Effector memory CD8-positive, alpha-beta T cell (primary cell): ENCODE results near the gene SMOC2.

ENCODE experiments used
- ATAC-seq: fragments of 150-1000 bp; cut with Tn5 transposase; replicated peaks from 2 replicates; pipeline ENCODE4 v1.10.0; 2021; ENCODE audit warnings: mild to moderate bottlenecking, moderate library complexity
- DNase-seq, 3 experiments: peaks; one replicate each; pipeline ENCODE4 v3.0.0; 2021
- H3K27ac Mint-ChIP-seq, 2 donors: one replicate each; pipeline ENCODE4 v1.8.0; 2022; ENCODE audit warnings: mild to moderate bottlenecking in 2 of 2, mixed read lengths in 2 of 2, moderate library complexity in 2 of 2
- H3K27me3 Mint-ChIP-seq, 2 donors: one replicate each; pipeline ENCODE4 v1.8.0; 2022; ENCODE audit warnings: mixed read lengths in 2 of 2
- H3K36me3 Mint-ChIP-seq: one replicate; pipeline ENCODE4 v1.8.0; 2022; ENCODE audit warnings: mild to moderate bottlenecking, moderate library complexity, mixed read lengths; ENCODE audit not compliant: insufficient read depth
- H3K4me1 Mint-ChIP-seq, 2 donors: one replicate each; pipeline ENCODE4 v1.8.0; 2022; ENCODE audit warnings: low read depth in 2 of 2, mixed read lengths in 2 of 2
- H3K4me3 Mint-ChIP-seq, 2 donors: one replicate each; pipeline ENCODE4 v1.8.0; 2022; ENCODE audit warnings: mild to moderate bottlenecking in 2 of 2, mixed read lengths in 2 of 2, moderate library complexity in 2 of 2
- H3K9me3 Mint-ChIP-seq, 2 donors: one replicate each; pipeline ENCODE4 v1.8.0; 2022; ENCODE audit warnings: mixed read lengths in 2 of 2

The SMOC2 gene

DNA sequence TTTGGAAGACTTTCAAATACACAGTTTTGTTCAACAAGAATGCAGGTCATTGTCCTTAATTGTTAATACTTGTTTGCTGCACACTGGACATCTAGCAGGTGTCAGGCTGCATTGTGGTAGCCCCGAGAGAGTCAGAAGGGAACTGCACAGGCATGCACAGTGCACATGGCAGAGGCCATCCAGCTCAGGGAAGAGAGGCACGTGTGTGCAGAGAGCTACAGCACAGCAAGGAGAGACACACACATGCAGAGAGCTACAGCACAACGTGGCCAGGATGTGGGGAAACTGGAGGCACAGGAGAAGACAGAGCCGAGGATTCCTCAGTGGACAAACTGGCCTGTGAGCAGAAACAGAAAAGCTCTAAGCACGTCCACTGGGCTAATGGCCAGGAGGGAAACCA, 272.0 kb downstream of the SMOC2 start:
- DNase-seq, result no peak
- ATAC-seq, result no peak
- no peaks in the 10 kb centered on the region for H3K36me3 Mint-ChIP-seq
- H3K9me3 Mint-ChIP-seq, result no peaks in the 10 kb centered on the region
- H3K4me1 Mint-ChIP-seq, result no peaks in the 10 kb centered on the region
- peaks cover 19 to 28% of the 10 kb centered on the region in 2 donors for H3K27me3 Mint-ChIP-seq
- H3K27ac Mint-ChIP-seq, result no peak overlapping the region
- no peak overlapping the region for H3K4me3 Mint-ChIP-seq

DNA sequence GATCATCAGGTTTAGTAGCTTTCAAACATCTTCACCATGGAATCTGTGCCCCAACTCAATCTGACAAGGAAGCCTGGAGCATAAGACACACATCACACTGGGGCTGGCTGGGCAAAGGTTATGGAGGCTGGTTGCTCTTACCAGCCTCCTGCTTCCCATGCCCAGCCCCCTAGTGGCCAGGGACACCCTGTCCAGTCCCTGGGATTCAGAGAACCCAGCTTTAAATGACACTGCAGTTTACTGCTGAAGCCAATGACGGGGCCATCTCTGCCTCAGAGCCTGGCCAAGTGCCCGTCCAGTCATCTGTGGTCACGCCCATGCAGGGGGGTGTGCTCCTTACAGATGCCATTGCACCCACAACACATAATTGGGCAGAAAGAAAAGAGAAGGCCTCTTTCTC, 272.9 kb downstream of the SMOC2 start:
- H3K27ac Mint-ChIP-seq, result no peak overlapping the region
- peaks cover 18 to 22% of the 10 kb centered on the region in 2 donors for H3K27me3 Mint-ChIP-seq
- no peak overlapping the region for H3K4me3 Mint-ChIP-seq
- ATAC-seq (no peak), DNase-seq (no peak)
- H3K9me3 Mint-ChIP-seq, result no peaks in the 10 kb centered on the region
- no peaks in the 10 kb centered on the region for H3K36me3 Mint-ChIP-seq
- no peaks in the 10 kb centered on the region for H3K4me1 Mint-ChIP-seq

GRCh38 chr6:168714547-168715260, 273.7 kb downstream of the SMOC2 start:
- ATAC-seq (no peak), DNase-seq (no peak)
- Mint-ChIP-seq H3K27me3 (peaks cover 9 to 13% of the 10 kb centered on the region in 2 donors), H3K4me3 (no peak overlapping the region), H3K36me3 (no peaks in the 10 kb centered on the region), H3K27ac (no peak overlapping the region), H3K9me3 (no peaks in the 10 kb centered on the region), H3K4me1 (no peaks in the 10 kb centered on the region)

- no peak overlapping the region for H3K27ac Mint-ChIP-seq
- H3K4me1 Mint-ChIP-seq, result no peaks in the 10 kb centered on the region
- H3K4me3 Mint-ChIP-seq, result no peak overlapping the region
Measured at GRCh38 chr6:168715643-168716481, 274.9 kb downstream of the SMOC2 start.

DNA sequence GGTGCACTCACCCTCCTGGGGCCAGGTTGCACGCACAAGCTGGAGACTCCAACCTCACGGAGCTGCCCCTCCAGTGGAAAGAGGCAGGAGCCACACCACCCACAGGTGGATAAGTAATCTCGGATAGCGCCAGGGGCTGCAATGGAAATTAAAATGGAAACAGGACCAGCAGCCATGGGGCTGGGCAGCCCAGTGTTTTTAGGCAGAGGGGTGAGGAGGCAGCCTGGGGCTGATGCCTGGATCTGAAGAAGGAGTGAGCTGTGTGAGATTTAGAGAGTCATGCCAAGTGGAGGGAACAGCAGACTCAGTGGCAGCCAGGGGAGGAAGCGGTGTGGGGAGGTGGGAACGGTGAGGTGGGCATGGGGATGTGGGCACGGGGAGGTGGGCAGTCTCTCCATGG, 275.6 kb downstream of the SMOC2 start:
- Mint-ChIP-seq H3K4me1 (no peaks in the 10 kb centered on the region), H3K27ac (no peak overlapping the region), H3K27me3 (peaks cover 7 to 8% of the 10 kb centered on the region in 2 donors), H3K4me3 (no peak overlapping the region), H3K36me3 (no peaks in the 10 kb centered on the region), H3K9me3 (no peaks in the 10 kb centered on the region)
- DNase-seq (no peak), ATAC-seq (no peak)

More at GRCh38 chr6:168715643-168716481, 274.9 kb downstream of the SMOC2 start:
- no peak for DNase-seq
- no peaks in the 10 kb centered on the region for H3K36me3 Mint-ChIP-seq
- H3K9me3 Mint-ChIP-seq, result no peaks in the 10 kb centered on the region
- no peak for ATAC-seq
- H3K27me3 Mint-ChIP-seq, result peaks cover 7 to 11% of the 10 kb centered on the region in 2 donors

DNA sequence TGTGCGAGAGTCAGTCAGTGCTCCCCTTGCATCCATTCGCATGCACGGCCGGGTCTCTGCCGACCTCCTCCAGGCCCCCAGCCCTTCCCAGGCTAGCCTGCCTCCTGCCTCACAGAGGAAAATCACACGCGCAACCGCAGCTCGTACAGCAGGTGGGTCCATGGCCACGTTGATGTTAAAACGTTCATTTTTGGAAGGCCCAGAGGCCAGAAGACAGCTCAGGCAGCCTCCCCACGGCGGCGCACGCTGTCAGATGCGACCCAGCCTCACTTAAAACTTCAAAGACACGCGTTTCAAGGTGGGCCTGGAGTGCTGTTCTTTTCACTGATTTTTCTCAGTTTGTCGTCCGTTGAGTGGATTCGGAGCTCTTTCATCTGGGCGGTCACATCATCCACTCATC, 276.5 kb downstream of the SMOC2 start:
- no peak for ATAC-seq
- H3K4me3 Mint-ChIP-seq, result no peak overlapping the region
- no peaks in the 10 kb centered on the region for H3K4me1 Mint-ChIP-seq
- H3K9me3 Mint-ChIP-seq, result no peaks in the 10 kb centered on the region
- no peak overlapping the region for H3K27ac Mint-ChIP-seq
- no peaks in the 10 kb centered on the region for H3K27me3 Mint-ChIP-seq
- H3K36me3 Mint-ChIP-seq, result no peaks in the 10 kb centered on the region
- no peak for DNase-seq
